Measurements from ENCODE around the gene VPS37C. TPM values are rescaled to one million over a fixed set of nuclear protein-coding genes. Genes with fewer than 3 reads are reported as not detected.

The VPS37C gene
- total and polyA plus RNA-seq, 4 donors = 2.6 to 6.1 (median 5.1) TPM

GRCh38 chr11:61133145-61133544, 28.1 kb downstream of the VPS37C start:
- no peak for DNase-seq (ENCODE audit: low spot score)
- H3K4me1 ChIP-seq (ENCODE audit: control insufficient read depth in 4 of 4, insufficient read depth in 4 of 4, low read length in 3 of 4) = peaks cover 0 to 4% (median 0%) of the 10 kb centered on the region in 4 donors
- no peak overlapping the region for H3K9ac ChIP-seq (ENCODE audit: low read depth in 1 of 2, low read length in 2 of 2)
- no peak overlapping the region for H3K27ac ChIP-seq (ENCODE audit: low read depth in 1 of 2, low read length in 2 of 2)
- H3K36me3 ChIP-seq (ENCODE audit: control insufficient read depth in 4 of 4, insufficient read depth in 3 of 4, low read depth in 1 of 4, low read length in 3 of 4) = peaks cover 0 to 16% (median 6%) of the 10 kb centered on the region in 4 donors
- no peaks in the 10 kb centered on the region for H3K27me3 ChIP-seq (ENCODE audit: control insufficient read depth in 4 of 4, insufficient read depth in 4 of 4, low read length in 3 of 4)
- TF ChIP-seq HNF4A (conservative IDR thresholded peaks at IDR 0.05) = no peak
- WGBS = 94% methylated on average over 7 of the region's 7 CpGs
- no peak overlapping the region for H3K4me3 ChIP-seq (ENCODE audit: low read depth in 1 of 3, low read length in 3 of 3)
- no peaks in the 10 kb centered on the region for H3K9me3 ChIP-seq (ENCODE audit: control insufficient read depth in 4 of 4, low read length in 3 of 4)

GRCh38 chr11:61132646-61133045, 28.6 kb downstream of the VPS37C start:
- Histone ChIP-seq H3K4me3 (ENCODE audit: low read depth in 1 of 3, low read length in 3 of 3) (no peak overlapping the region), H3K36me3 (ENCODE audit: control insufficient read depth in 4 of 4, insufficient read depth in 3 of 4, low read depth in 1 of 4, low read length in 3 of 4) (peaks cover 0 to 13% (median 6%) of the 10 kb centered on the region in 4 donors), H3K27ac (ENCODE audit: low read depth in 1 of 2, low read length in 2 of 2) (no peak overlapping the region), H3K9ac (ENCODE audit: low read depth in 1 of 2, low read length in 2 of 2) (no peak overlapping the region), H3K9me3 (ENCODE audit: control insufficient read depth in 4 of 4, low read length in 3 of 4) (no peaks in the 10 kb centered on the region), H3K4me1 (ENCODE audit: control insufficient read depth in 4 of 4, insufficient read depth in 4 of 4, low read length in 3 of 4) (peaks cover 0 to 4% (median 0%) of the 10 kb centered on the region in 4 donors), H3K27me3 (ENCODE audit: control insufficient read depth in 4 of 4, insufficient read depth in 4 of 4, low read length in 3 of 4) (no peaks in the 10 kb centered on the region)
- 95% methylated on average over 5 of the region's 5 CpGs for WGBS
- no peak for DNase-seq (ENCODE audit: low spot score)
- TF ChIP-seq MAX (IDR thresholded peaks at IDR 0.05) (no peak), RAD21 (IDR thresholded peaks at IDR 0.05) (no peak), YY1 (IDR thresholded peaks at IDR 0.05) (no peak), TAF1 (conservative IDR thresholded peaks at IDR 0.05) (no peak), RXRA (IDR thresholded peaks at IDR 0.05) (no peak), REST (IDR thresholded peaks at IDR 0.05) (no peak), ZBTB33 (IDR thresholded peaks at IDR 0.05) (no peak), EGR1 (IDR thresholded peaks at IDR 0.05; ENCODE audit: low read depth in 2 of 2) (no peak), SP1 (IDR thresholded peaks at IDR 0.05) (no peak), FOXA1 (IDR thresholded peaks at IDR 0.05) (no peak), JUND (IDR thresholded peaks at IDR 0.05) (no peak), ATF3 (IDR thresholded peaks at IDR 0.05) (no peak), HNF4A (conservative IDR thresholded peaks at IDR 0.05) (no peak), FOXA2 (IDR thresholded peaks at IDR 0.05) (no peak), CTCF (IDR thresholded peaks at IDR 0.05; ENCODE audit: low read depth, low read length, missing input control) (no peak)
